WTC11 (cell line): ENCODE data around the gene ALCAM. TPM values are rescaled to one million over a fixed set of nuclear protein-coding genes. Genes with fewer than 3 reads are reported as not detected.

Experiments used
- ATAC-seq: fragments of 200-7000 bp; cut with Tn5 transposase; 2 replicates; pipeline ENCODE4 v1.10.0; 2021; ENCODE audit warnings: mild to moderate bottlenecking, moderate library complexity
- CTCF ChIA-PET: fragments of 300-600 bp; sonication (Branson Sonifier 250); formaldehyde crosslinking; loops from one replicate; lab custom pipeline; 2021; ENCODE audit warnings: antibody characterized with exemption; lab: Charles Lee
- POLR2A ChIA-PET: fragments of 350-600 bp; sonication (Branson Sonifier 250); formaldehyde crosslinking; loops from one replicate; lab custom pipeline; 2021; ENCODE audit warnings: antibody characterized with exemption; lab: Charles Lee
- DNase-seq: peaks from one replicate; pipeline ENCODE4 v3.0.0; 2021; ENCODE audit warnings: low spot score
- H3K27ac Mint-ChIP-seq: 2 replicates; pipeline ENCODE4 v1.8.0; 2021; ENCODE audit warnings: mixed read lengths
- H3K27me3 Mint-ChIP-seq: 2 replicates; pipeline ENCODE4 v1.8.0; 2021; ENCODE audit warnings: low read depth, mild to moderate bottlenecking, moderate library complexity, mixed read lengths
- H3K36me3 Mint-ChIP-seq: 2 replicates; pipeline ENCODE4 v1.8.0; 2021; ENCODE audit warnings: mixed read lengths
- H3K4me1 Mint-ChIP-seq: 2 replicates; pipeline ENCODE4 v1.8.0; 2022; ENCODE audit warnings: mixed read lengths
- H3K4me3 Mint-ChIP-seq: 2 replicates; pipeline ENCODE4 v1.8.0; 2021; ENCODE audit warnings: mild to moderate bottlenecking, moderate library complexity, mixed read lengths
- H3K9me3 Mint-ChIP-seq: 2 replicates; pipeline ENCODE4 v1.8.0; 2021; ENCODE audit warnings: mixed read lengths
- AFF4 ChIP-seq: sonication (generic); formaldehyde crosslinking; IDR thresholded peaks from 2 replicates; pipeline ENCODE4 v1.8.1; 2023; ENCODE audit warnings: mild to moderate bottlenecking, missing genetic modification reagents, borderline replicate concordance
- AR ChIP-seq: fragments of 250-450 bp; sonication (Bioruptor Pico); IDR thresholded peaks from 2 replicates; pipeline ENCODE4 v1.9.0; 2021; ENCODE audit warnings: mild to moderate bottlenecking
- FOXK1 ChIP-seq: sonication (generic); formaldehyde crosslinking; IDR thresholded peaks from 2 replicates; pipeline ENCODE4 v1.8.0; 2022; ENCODE audit warnings: mild to moderate bottlenecking, moderate library complexity, missing genetic modification reagents
- FOXP4 ChIP-seq: sonication (generic); formaldehyde crosslinking; IDR thresholded peaks from 2 replicates; pipeline ENCODE4 v1.8.0; 2022; ENCODE audit warnings: mild to moderate bottlenecking, missing genetic modification reagents
- GTF2I ChIP-seq: fragments of 250-450 bp; sonication (Bioruptor Pico); conservative IDR thresholded peaks from 2 replicates; pipeline ENCODE4 v1.4.0; 2021; ENCODE audit warnings: mild to moderate bottlenecking
- HMGXB4 ChIP-seq: sonication (generic); formaldehyde crosslinking; IDR thresholded peaks from 2 replicates; pipeline ENCODE4 v1.8.1; 2023; ENCODE audit warnings: mild to moderate bottlenecking, moderate library complexity, missing genetic modification reagents
- TEAD1 ChIP-seq: sonication (generic); formaldehyde crosslinking; IDR thresholded peaks from 2 replicates; pipeline ENCODE4 v1.8.0; 2022; ENCODE audit warnings: mild to moderate bottlenecking, missing genetic modification reagents
- USF2 ChIP-seq: sonication (generic); formaldehyde crosslinking; IDR thresholded peaks from 2 replicates; pipeline ENCODE4 v1.8.1; 2023; ENCODE audit warnings: mild to moderate bottlenecking, missing genetic modification reagents, moderate library complexity
- ZBTB43 ChIP-seq: sonication (generic); formaldehyde crosslinking; IDR thresholded peaks from 2 replicates; pipeline ENCODE4 v1.8.1; 2023; ENCODE audit warnings: mild to moderate bottlenecking, missing genetic modification reagents
- total RNA-seq: library from RNA; stranded (reverse); gene quantifications from 3 replicates; pipeline ENCODE4 v1.2.3, GENCODE V29; 2021

The ALCAM gene
- total RNA-seq, 1 experiment from 2014 or later, result 30.7 TPM

- H3K36me3 Mint-ChIP-seq, result no peaks in the 10 kb centered on the region
- ChIA-PET POLR2A (no interaction called here), CTCF (no interaction called here)
- no peak for DNase-seq
- H3K27me3 Mint-ChIP-seq, result no peaks in the 10 kb centered on the region
- ATAC-seq, result no peak
- peaks cover 26% of the 10 kb centered on the region for H3K4me1 Mint-ChIP-seq
- no peaks in the 10 kb centered on the region for H3K9me3 Mint-ChIP-seq
- H3K27ac Mint-ChIP-seq, result no peak overlapping the region
- H3K4me3 Mint-ChIP-seq, result no peak overlapping the region
- TF ChIP-seq FOXK1 (CRISPR knock-in tag), result no peak
Observed at GRCh38 chr3:105515372-105515771, 148.7 kb downstream of the ALCAM start.

GRCh38 chr3:105516972-105517371, 150.3 kb downstream of the ALCAM start:
- no peaks in the 10 kb centered on the region for H3K9me3 Mint-ChIP-seq
- ATAC-seq (peak; percentile 52; the same call in 1 of the 2 replicates), DNase-seq (peak; percentile 13)
- no peaks in the 10 kb centered on the region for H3K36me3 Mint-ChIP-seq
- H3K27ac Mint-ChIP-seq, result no peak overlapping the region
- POLR2A ChIA-PET, result no interaction called here
- H3K27me3 Mint-ChIP-seq, result no peaks in the 10 kb centered on the region
- no peak for TF ChIP-seq AR (CRISPR knock-in tag)
- no peak for TF ChIP-seq AFF4 (CRISPR knock-in tag)
- CTCF ChIA-PET, result interaction anchor here (0.6 to 2.3 kb wide), 7 partner anchors 11 to 372 kb away, joined by 3 to 10 read pairs (median 3); partner anchors contain the start of gene ALCAM
- no peak overlapping the region for H3K4me3 Mint-ChIP-seq
- H3K4me1 Mint-ChIP-seq, result peaks cover 16% of the 10 kb centered on the region

GRCh38 chr3:105518203-105518602, 151.5 kb downstream of the ALCAM start:
- no peak for ATAC-seq
- no peaks in the 10 kb centered on the region for H3K27me3 Mint-ChIP-seq
- H3K27ac Mint-ChIP-seq, result no peak overlapping the region
- CTCF ChIA-PET, result interaction anchor here (0.7 to 2.3 kb wide), 5 partner anchors 8 to 1525 kb away, joined by 3 to 10 read pairs (median 4); no protein-coding TSS in a partner anchor
- H3K4me1 Mint-ChIP-seq, result peaks cover 16% of the 10 kb centered on the region
- H3K9me3 Mint-ChIP-seq, result no peaks in the 10 kb centered on the region
- no peak overlapping the region for H3K4me3 Mint-ChIP-seq
- H3K36me3 Mint-ChIP-seq, result no peaks in the 10 kb centered on the region
- no peak for DNase-seq
- no peak for TF ChIP-seq GTF2I (CRISPR knock-in tag)
- no peak for TF ChIP-seq USF2 (CRISPR knock-in tag)
- TF ChIP-seq TEAD1, result no peak
- no peak for TF ChIP-seq FOXP4 (CRISPR knock-in tag)
- TF ChIP-seq HMGXB4 (CRISPR knock-in tag), result no peak
- TF ChIP-seq ZBTB43 (CRISPR knock-in tag), result no peak
- TF ChIP-seq, all 79 proteins: peak for 0
- POLR2A ChIA-PET, result no interaction called here
